Activated CD8-positive, alpha-beta memory T cell treated with anti-CD3 and anti-CD28 coated beads for 4 hours (primary cell): ENCODE results near the gene PLCH2.
A peak's percentile ranks its signal among the peaks of the same experiment; 100 is the strongest.

Experiments
- DNase-seq, 2 donors: peaks; one replicate each; pipeline ENCODE4 v3.0.0-alpha.2; 2020; ENCODE audit warnings: low read depth in 2 of 2

Gene PLCH2

GRCh38 chr1:2513939-2514652, 38.0 kb downstream of the PLCH2 start:
- DNase-seq, result no peak

GRCh38 chr1:2514863-2515762, 39.0 kb downstream of the PLCH2 start:
- no peak for DNase-seq

- no peak for DNase-seq
Measured at GRCh38 chr1:2515763-2516080, 39.6 kb downstream of the PLCH2 start.

GRCh38 chr1:2516124-2516523, 40.0 kb downstream of the PLCH2 start:
- DNase-seq, result no peak

- no peak for DNase-seq
Measured at GRCh38 chr1:2516946-2517345, 40.9 kb downstream of the PLCH2 start.

GRCh38 chr1:2517966-2518365, 41.9 kb downstream of the PLCH2 start:
- DNase-seq, result no peak

- DNase-seq, result no peak
Measured at GRCh38 chr1:2518528-2518927, 42.4 kb downstream of the PLCH2 start.

GRCh38 chr1:2519029-2519685, 43.1 kb downstream of the PLCH2 start:
- DNase-seq, result no peak

GRCh38 chr1:2519729-2520128, 43.6 kb downstream of the PLCH2 start:
- no peak for DNase-seq

- DNase-seq, result no peak
Measured at GRCh38 chr1:2520206-2520605, 44.1 kb downstream of the PLCH2 start.

- no peak for DNase-seq
Measured at GRCh38 chr1:2520806-2521205, 44.7 kb downstream of the PLCH2 start.

GRCh38 chr1:2522230-2522629, 46.1 kb downstream of the PLCH2 start:
- DNase-seq, result no peak

- no peak for DNase-seq
Measured at GRCh38 chr1:2523191-2523890, 47.3 kb downstream of the PLCH2 start.

GRCh38 chr1:2523891-2524609, 48.0 kb downstream of the PLCH2 start:
- no peak for DNase-seq

GRCh38 chr1:2525572-2525919, 49.5 kb downstream of the PLCH2 start:
- DNase-seq, result no peak

- DNase-seq, result peak; percentile 70 to 79
Measured at GRCh38 chr1:2525920-2526823, 50.1 kb downstream of the PLCH2 start, which contains the start of gene PANK4. TSS of gene PANK4 (minus strand) at chr1:2526596. CDS start at chr1:2526587, 9 bp downstream.

GRCh38 chr1:2526824-2527555, 50.9 kb downstream of the PLCH2 start:
- peak in 1 of 2 donors; percentile 20 for DNase-seq

- no peak for DNase-seq
Measured at GRCh38 chr1:2527556-2527860, 51.4 kb downstream of the PLCH2 start.

- DNase-seq, result no peak
Measured at GRCh38 chr1:2528016-2528415, 51.9 kb downstream of the PLCH2 start.

GRCh38 chr1:2528611-2528965, 52.5 kb downstream of the PLCH2 start:
- DNase-seq, result no peak
